ENCODE data around the gene GLUD1. TPM values are rescaled to one million over a fixed set of nuclear protein-coding genes. Genes with fewer than 3 reads are reported as not detected.
"Not testable (repeated sequence)": the region's sequence is repeated elsewhere in the genome, so short reads cannot be mapped to it uniquely, and the experiment has no call there.

Gene GLUD1
- polyA plus RNA-seq, 6 donors from 2014 or later = 90.7 to 158 (median 104) TPM

- not testable (repeated sequence) for DNase-seq; H3K9me3 Mint-ChIP-seq; H3K4me1 Mint-ChIP-seq; H3K27ac Mint-ChIP-seq; H3K27me3 Mint-ChIP-seq; ATAC-seq (ENCODE audit: low read depth in 2 of 2)
- Mint-ChIP-seq H3K36me3 (peaks cover 16 to 25% of the 10 kb centered on the region in 2 donors), H3K4me3 (peak overlapping the region in 1 of 8 donors; percentile 43)
These were observed 10.1 kb upstream of the GLUD1 start for GRCh38 chr10:87104727-87105126.

DNA sequence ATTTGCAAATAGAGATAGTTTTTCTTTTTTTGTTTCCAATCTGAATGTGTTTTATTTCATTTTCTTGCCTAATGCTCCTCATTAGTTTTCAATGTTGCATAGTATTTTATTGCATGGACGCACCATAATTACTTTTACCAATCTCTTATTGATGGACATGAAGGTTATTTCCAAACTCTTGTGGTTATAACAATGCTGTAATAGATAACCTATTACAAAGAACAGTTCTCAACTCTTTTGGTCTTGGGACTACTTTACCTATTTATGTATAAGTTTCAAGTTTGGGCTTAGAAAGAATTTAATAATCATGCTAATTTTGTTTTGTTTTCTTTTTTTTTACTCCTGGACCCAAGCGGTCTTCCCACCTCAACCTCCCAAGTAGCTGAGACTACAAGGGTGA lies 7.4 kb upstream of the GLUD1 start:
- Mint-ChIP-seq H3K27me3 (no peaks in the 10 kb centered on the region), H3K36me3 (peaks cover 9 to 17% of the 10 kb centered on the region in 2 donors), H3K27ac (no peak overlapping the region), H3K4me1 (peaks cover 0 to 9% (median 0%) of the 10 kb centered on the region in 3 donors), H3K4me3 (no peak overlapping the region), H3K9me3 (no peaks in the 10 kb centered on the region)
- DNase-seq (no peak), ATAC-seq (ENCODE audit: low read depth in 2 of 2) (no peak)

DNA sequence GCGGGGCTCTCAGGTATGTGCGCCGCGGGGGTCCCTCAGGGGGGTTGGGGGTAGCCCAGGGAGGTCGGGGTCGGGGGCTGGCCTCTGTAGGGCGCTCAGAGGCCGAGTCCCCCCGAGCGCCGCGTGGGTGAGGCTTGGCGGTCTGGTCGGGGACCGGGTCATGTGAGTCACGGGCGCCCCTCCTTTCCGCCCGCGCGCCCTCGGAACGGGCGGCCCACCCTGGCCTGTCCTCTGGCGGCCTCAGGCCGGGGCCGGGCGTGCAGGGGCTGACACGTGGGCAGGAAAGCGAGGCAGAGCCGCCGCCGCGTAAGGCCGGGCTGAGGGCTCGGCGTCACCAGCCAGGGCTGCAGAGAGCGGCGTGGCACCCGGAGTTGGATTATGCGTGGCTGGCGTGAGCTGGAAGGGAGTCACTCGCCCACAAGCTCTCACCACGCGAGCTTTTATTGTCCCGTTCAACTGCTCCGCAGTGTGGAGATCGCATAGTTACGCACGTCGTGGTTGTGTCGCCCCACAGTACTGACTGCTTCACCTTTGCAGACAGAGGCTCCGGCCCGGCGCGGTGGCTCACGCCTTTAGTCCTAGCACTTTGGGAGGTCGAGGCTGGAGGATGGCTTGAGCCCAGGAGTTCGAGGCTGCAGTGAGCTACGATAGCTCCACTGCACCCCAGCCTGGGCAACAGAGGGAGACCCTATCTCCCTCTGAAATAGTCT lies 748 bp upstream of the GLUD1 start:
- no peaks in the 10 kb centered on the region for H3K27me3 Mint-ChIP-seq
- H3K4me1 Mint-ChIP-seq = peaks cover 30 to 46% (median 42%) of the 10 kb centered on the region in 3 donors
- H3K4me3 Mint-ChIP-seq = peak overlapping the region; percentile 79 to 93 (median 91)
- H3K36me3 Mint-ChIP-seq = peaks cover 0 to 12% of the 10 kb centered on the region in 2 donors
- peak overlapping the region; percentile 70 to 97 (median 92) for H3K27ac Mint-ChIP-seq
- peak; percentile 73 for DNase-seq
- no peaks in the 10 kb centered on the region for H3K9me3 Mint-ChIP-seq
- peak; percentile 64 to 66 for ATAC-seq (ENCODE audit: low read depth in 2 of 2)

- ATAC-seq (ENCODE audit: low read depth in 2 of 2) (peak; percentile 17), DNase-seq (peak; percentile 60)
- H3K27ac Mint-ChIP-seq = peak overlapping the region; percentile 61 to 98 (median 88)
- no peaks in the 10 kb centered on the region for H3K9me3 Mint-ChIP-seq
- H3K27me3 Mint-ChIP-seq = no peaks in the 10 kb centered on the region
- peaks cover 40 to 51% (median 47%) of the 10 kb centered on the region in 3 donors for H3K4me1 Mint-ChIP-seq
- no peaks in the 10 kb centered on the region for H3K36me3 Mint-ChIP-seq
- H3K4me3 Mint-ChIP-seq = peak overlapping the region; percentile 92 to 98 (median 96)
These were observed 841 bp downstream of the GLUD1 start for GRCh38 chr10:87093632-87094372.

GRCh38 chr10:87092861-87093631 lies 1.6 kb downstream of the GLUD1 start:
- DNase-seq = no peak
- Mint-ChIP-seq H3K4me1 (peaks cover 40 to 51% (median 46%) of the 10 kb centered on the region in 3 donors), H3K27ac (peak overlapping the region; percentile 61 to 98 (median 87)), H3K4me3 (peak overlapping the region; percentile 92 to 98 (median 96)), H3K36me3 (no peaks in the 10 kb centered on the region), H3K27me3 (no peaks in the 10 kb centered on the region), H3K9me3 (no peaks in the 10 kb centered on the region)
- ATAC-seq (ENCODE audit: low read depth in 2 of 2) = no peak

- ATAC-seq (ENCODE audit: low read depth in 2 of 2) = no peak
- H3K4me1 Mint-ChIP-seq = peaks cover 43 to 57% (median 49%) of the 10 kb centered on the region in 3 donors
- DNase-seq = no peak
- H3K9me3 Mint-ChIP-seq = no peaks in the 10 kb centered on the region
- no peaks in the 10 kb centered on the region for H3K36me3 Mint-ChIP-seq
- no peaks in the 10 kb centered on the region for H3K27me3 Mint-ChIP-seq
- peak overlapping the region; percentile 92 to 98 (median 96) for H3K4me3 Mint-ChIP-seq
- H3K27ac Mint-ChIP-seq = peak overlapping the region in 4 of 6 donors; percentile 45 to 87 (median 86)
These were observed 2.2 kb downstream of the GLUD1 start for GRCh38 chr10:87092376-87092860.

DNA sequence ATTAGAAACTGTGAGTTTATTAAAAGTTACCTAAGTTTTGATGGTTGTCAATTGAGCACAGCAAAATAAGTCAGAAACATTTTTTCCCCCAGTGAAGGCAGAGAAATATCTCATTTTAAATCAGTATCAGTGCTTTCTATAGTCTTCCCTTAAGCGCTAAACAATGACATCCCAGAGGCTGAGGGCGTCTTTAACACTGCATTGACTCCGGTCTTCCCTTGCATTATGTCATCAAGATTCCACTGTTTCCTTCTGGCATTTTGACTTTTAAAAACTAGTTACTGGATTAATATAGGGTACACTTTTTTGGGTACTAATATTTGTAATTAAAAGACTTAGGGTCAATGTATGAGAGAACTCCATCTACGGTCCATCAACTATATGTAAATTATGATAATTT lies 3.9 kb downstream of the GLUD1 start:
- peak overlapping the region in 1 of 6 donors; percentile 23 for H3K27ac Mint-ChIP-seq
- no peaks in the 10 kb centered on the region for H3K9me3 Mint-ChIP-seq
- DNase-seq = no peak
- ATAC-seq (ENCODE audit: low read depth in 2 of 2) = no peak
- peak overlapping the region in 1 of 8 donors; percentile 98 for H3K4me3 Mint-ChIP-seq
- peaks cover 53 to 67% (median 59%) of the 10 kb centered on the region in 3 donors for H3K4me1 Mint-ChIP-seq
- H3K27me3 Mint-ChIP-seq = no peaks in the 10 kb centered on the region
- peaks cover 0 to under 1% of the 10 kb centered on the region in 2 donors for H3K36me3 Mint-ChIP-seq

GRCh38 chr10:87089746-87090145 lies 4.9 kb downstream of the GLUD1 start:
- Mint-ChIP-seq H3K4me3 (peak overlapping the region in 1 of 8 donors; percentile 31), H3K36me3 (peaks cover 0 to 4% of the 10 kb centered on the region in 2 donors), H3K9me3 (peaks cover 0 to 2% (median 0%) of the 10 kb centered on the region in 7 donors), H3K4me1 (peaks cover 60 to 70% (median 64%) of the 10 kb centered on the region in 3 donors), H3K27me3 (no peaks in the 10 kb centered on the region), H3K27ac (no peak overlapping the region)
- no peak for DNase-seq
- ATAC-seq (ENCODE audit: low read depth in 2 of 2) = no peak

DNA sequence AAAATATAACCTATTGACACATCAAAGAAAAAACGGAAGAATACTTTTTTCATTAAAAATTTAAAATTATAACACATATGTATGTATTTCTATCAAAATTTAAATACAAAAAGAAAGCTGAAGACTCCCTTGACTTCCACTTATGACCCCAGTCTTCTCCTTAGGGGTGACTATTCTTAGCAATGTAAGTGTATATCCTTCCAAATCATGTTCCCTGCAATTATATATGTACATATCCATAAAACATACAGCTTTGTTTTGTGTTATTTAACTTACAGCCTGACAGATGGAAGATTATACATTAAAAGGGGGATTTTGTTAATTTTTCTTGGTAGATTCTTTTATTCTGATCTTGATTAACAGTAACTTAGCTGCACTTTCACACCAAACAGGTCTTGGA lies 9.1 kb downstream of the GLUD1 start:
- no peak for DNase-seq
- no peak for ATAC-seq (ENCODE audit: low read depth in 2 of 2)
- H3K9me3 Mint-ChIP-seq = peaks cover 0 to 2% (median 0%) of the 10 kb centered on the region in 7 donors
- peaks cover 48 to 59% (median 54%) of the 10 kb centered on the region in 3 donors for H3K4me1 Mint-ChIP-seq
- peaks cover 0 to 4% of the 10 kb centered on the region in 2 donors for H3K36me3 Mint-ChIP-seq
- peak overlapping the region in 2 of 6 donors; percentile 47 for H3K27ac Mint-ChIP-seq
- H3K4me3 Mint-ChIP-seq = no peak overlapping the region
- no peaks in the 10 kb centered on the region for H3K27me3 Mint-ChIP-seq

DNA sequence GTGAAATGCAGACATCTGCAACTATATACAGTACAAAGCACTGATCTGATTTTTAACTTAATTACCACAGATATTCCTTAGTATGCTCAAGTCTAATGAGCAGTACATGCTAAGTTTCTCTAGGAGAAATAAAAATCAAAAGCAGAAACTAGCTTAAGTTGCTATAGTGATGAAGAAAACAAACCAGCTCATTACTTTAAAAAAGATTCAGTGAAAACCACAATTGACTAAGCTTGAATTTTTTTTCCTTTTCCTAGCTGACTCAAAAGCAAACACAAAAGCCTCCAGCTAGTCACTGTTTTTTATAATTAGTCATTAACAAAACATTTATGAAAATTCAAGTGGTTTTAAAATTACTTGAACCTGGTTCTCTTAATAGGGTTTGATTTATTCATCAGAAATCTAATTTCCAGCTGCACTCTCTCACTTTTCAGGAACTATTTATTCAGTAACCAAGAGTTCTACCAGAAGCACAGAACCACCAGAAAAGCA lies 10.3 kb downstream of the GLUD1 start:
- H3K9me3 Mint-ChIP-seq = not testable (repeated sequence)

DNA sequence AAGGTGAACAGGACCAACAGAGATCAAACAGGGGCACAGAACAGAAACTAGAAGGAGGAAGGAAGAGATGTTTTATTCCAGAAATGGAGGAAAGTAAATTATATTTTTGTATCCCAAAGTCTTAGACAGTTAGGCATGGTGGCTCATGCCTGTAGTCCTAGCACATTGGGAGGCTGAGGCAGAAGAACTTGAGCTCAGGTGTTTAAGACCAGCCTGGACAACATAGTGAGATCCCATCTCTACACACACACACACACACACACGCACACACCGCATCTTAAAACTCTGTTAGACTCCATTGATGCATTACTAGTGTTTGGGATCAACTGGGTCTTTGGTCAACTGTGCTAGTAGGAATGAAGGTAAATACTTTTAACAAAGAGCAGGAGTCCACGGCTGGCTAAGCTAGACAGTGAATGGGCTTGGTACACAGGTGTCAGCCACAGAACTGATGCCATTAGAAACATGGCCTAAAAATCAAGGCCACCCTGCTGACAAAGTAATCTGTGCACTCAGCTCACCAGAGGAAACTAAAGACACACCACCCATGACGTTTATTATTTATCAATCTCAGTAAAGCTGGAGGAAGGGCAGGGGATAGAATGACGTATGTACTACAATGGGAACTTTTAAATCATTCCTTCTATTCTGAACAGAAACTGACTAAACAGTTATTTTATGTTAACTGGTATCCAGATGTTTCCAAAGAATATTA lies 10.9 kb downstream of the GLUD1 start:
- H3K4me1 Mint-ChIP-seq = peaks cover 36 to 53% (median 51%) of the 10 kb centered on the region in 3 donors

More for the DNA sequence above, 10.3 kb downstream of the GLUD1 start:
- not testable (repeated sequence) for H3K36me3 Mint-ChIP-seq, H3K4me3 Mint-ChIP-seq, H3K27me3 Mint-ChIP-seq
- peaks cover 40 to 53% (median 53%) of the 10 kb centered on the region in 3 donors for H3K4me1 Mint-ChIP-seq
- peak; percentile 56 to 67 for ATAC-seq (ENCODE audit: low read depth in 2 of 2)
- peak overlapping the region in 5 of 6 donors; percentile 80 to 93 (median 88) for H3K27ac Mint-ChIP-seq
- DNase-seq = peak; percentile 21

GRCh38 chr10:87082219-87082618 lies 12.4 kb downstream of the GLUD1 start:
- not testable (repeated sequence) for ATAC-seq (ENCODE audit: low read depth in 2 of 2); H3K4me3 Mint-ChIP-seq; H3K9me3 Mint-ChIP-seq; H3K36me3 Mint-ChIP-seq; H3K27me3 Mint-ChIP-seq; DNase-seq
- Mint-ChIP-seq H3K27ac (peak overlapping the region in 4 of 6 donors; percentile 36 to 89 (median 72)), H3K4me1 (peaks cover 36 to 51% (median 47%) of the 10 kb centered on the region in 3 donors)

More for the DNA sequence above, 10.9 kb downstream of the GLUD1 start:
- peak overlapping the region in 3 of 8 donors; percentile 11 to 43 (median 34) for H3K4me3 Mint-ChIP-seq
- not testable (repeated sequence) for H3K27me3 Mint-ChIP-seq, H3K9me3 Mint-ChIP-seq, DNase-seq, H3K36me3 Mint-ChIP-seq
- ATAC-seq (ENCODE audit: low read depth in 2 of 2) = peak; percentile 44 to 80
- peak overlapping the region; percentile 77 to 93 (median 88) for H3K27ac Mint-ChIP-seq
